AG09319 (cell line): ENCODE results near the gene DCAF7.

Experiments
- DNase-seq: peaks from one replicate; pipeline ENCODE4 v3.0.0-alpha.2; 2010; ENCODE audit warnings: low read depth; ENCODE audit errors: extremely low read depth
- TF ChIP-seq, protein P1 (sequence below): IDR thresholded peaks from 2 replicates; pipeline ENCODE4 v1.5.1; 2011; ENCODE audit warnings: low read depth, mild to moderate bottlenecking, inconsistent platforms, low read length, moderate library complexity

DCAF7 gene

DNA sequence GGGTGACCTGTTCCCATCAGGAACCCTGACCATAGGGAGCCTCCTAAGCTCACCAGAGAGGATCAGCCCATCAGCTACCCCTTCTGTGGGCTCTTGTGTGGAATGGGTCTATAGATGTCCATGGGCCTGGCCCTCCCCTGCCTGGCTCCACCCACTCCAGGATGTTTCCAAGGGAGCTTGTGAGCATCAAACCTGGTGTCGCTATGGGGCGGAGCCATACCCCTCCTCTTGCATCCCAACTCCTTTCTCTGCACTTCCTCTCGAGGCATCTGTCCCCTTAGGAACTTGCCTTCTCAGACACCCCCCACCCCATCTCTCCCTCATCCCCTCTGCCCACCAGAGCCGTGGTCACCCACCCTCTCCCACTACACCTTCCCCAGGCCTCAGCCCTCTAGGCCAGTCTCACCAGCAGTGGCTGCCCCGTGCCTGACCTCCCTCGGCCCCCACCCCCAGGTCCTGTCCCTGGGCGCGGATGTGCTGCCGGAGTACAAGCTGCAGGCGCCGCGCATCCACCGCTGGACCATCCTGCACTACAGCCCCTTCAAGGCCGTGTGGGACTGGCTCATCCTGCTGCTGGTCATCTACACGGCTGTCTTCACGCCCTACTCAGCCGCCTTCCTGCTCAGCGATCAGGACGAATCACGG is 16.7 kb upstream of the DCAF7 start:
- TF ChIP-seq, protein P1, sequence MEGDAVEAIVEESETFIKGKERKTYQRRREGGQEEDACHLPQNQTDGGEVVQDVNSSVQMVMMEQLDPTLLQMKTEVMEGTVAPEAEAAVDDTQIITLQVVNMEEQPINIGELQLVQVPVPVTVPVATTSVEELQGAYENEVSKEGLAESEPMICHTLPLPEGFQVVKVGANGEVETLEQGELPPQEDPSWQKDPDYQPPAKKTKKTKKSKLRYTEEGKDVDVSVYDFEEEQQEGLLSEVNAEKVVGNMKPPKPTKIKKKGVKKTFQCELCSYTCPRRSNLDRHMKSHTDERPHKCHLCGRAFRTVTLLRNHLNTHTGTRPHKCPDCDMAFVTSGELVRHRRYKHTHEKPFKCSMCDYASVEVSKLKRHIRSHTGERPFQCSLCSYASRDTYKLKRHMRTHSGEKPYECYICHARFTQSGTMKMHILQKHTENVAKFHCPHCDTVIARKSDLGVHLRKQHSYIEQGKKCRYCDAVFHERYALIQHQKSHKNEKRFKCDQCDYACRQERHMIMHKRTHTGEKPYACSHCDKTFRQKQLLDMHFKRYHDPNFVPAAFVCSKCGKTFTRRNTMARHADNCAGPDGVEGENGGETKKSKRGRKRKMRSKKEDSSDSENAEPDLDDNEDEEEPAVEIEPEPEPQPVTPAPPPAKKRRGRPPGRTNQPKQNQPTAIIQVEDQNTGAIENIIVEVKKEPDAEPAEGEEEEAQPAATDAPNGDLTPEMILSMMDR: no peak
- DNase-seq: no peak

DNA sequence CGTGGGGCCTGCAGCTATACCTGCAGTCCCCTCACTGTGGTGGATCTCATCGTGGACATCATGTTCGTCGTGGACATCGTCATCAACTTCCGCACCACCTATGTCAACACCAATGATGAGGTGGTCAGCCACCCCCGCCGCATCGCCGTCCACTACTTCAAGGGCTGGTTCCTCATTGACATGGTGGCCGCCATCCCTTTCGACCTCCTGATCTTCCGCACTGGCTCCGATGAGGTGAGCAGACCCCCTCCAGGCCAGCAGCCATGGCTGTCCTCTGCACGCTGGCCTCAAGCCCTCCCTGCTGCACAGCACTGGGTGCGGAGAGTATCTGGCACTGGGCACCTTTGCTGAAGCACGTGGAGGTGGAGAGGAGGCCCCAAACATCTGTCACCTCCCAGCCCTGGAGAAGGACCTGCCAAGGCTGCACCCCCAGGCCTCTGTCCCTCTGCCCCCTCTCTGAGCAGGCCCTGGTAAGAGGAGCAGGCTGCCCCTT is 16.2 kb upstream of the DCAF7 start:
- TF ChIP-seq, protein P1: no peak
- DNase-seq: no peak

DNA sequence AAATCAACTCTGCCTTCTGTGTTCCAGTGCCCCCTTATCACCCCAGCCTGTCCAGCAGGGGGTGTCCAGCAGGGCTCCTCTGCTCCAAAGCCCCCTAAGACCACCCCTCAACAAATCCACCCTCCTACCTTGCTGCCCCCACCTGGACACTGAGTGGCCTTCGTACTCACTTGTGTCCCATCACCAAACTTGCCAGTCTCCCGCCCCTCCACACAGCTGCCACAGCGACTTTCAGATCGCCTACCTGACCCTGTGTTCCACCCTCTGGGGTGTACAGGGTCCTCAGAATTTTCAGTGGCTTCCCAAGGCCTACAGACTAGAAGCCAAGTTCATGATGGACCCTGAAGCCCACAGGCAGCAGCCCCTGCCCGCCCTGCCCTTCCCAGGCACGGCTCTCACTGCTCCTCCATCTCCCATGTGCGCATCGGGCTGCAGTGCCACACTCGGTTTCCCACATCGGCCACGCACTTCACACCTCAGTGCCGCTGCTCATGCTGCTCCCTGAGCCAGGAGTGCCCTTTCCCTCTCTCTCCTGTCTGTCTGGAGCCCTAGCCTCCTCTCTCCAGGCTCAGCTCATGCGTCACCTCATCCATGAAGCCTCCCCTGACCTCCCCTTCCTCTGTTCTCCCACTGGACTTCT is 15.3 kb upstream of the DCAF7 start:
- TF ChIP-seq, protein P1: no peak
- DNase-seq: no peak

DNA sequence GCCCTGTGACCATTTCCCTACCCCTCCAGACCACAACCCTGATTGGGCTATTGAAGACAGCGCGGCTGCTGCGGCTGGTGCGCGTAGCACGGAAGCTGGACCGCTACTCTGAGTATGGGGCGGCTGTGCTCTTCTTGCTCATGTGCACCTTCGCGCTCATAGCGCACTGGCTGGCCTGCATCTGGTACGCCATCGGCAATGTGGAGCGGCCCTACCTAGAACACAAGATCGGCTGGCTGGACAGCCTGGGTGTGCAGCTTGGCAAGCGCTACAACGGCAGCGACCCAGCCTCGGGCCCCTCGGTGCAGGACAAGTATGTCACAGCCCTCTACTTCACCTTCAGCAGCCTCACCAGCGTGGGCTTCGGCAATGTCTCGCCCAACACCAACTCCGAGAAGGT is 14.6 kb upstream of the DCAF7 start:
- no peak for DNase-seq
- TF ChIP-seq, protein P1: no peak

DNA sequence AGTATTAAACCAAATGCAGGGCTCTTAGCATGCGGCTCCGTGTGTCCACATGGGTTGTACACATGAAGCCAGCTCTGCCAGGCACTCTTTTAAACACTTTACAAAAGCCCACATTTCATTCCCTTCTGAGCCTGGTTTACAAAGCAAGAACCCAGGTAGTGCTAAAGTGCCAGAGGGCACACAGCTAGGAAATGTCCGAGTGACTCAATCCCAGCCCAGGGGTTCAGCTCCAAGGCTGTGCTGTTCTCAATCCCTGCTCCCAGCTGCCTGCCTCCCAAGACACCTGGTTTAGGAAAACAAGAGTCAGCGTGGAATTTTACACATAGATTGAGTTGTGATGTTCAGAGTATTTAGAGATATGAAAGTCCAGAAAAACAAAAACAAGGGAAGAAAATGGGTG is 13.3 kb upstream of the DCAF7 start:
- no peak for DNase-seq
- TF ChIP-seq, protein P1: no peak

DNA sequence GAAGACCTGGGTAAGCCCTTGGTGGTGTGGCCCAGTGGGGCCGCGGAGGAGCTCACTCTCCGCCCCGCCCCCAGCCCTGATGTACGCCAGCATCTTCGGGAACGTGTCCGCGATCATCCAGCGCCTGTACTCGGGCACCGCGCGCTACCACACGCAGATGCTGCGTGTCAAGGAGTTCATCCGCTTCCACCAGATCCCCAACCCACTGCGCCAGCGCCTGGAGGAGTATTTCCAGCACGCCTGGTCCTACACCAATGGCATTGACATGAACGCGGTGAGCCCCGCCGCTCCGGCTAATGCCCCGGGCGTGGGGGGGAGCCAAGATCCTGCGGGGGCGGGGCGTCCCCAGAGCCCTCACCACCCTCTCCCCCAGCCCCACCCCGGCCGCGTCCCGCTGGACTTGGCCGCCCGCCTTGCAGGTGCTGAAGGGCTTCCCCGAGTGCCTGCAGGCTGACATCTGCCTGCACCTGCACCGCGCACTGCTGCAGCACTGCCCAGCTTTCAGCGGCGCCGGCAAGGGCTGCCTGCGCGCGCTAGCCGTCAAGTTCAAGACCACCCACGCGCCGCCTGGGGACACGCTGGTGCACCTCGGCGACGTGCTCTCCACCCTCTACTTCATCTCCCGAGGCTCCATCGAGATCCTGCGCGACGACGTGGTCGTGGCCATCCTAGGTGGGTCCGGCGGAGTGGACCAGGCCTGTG is 12.1 kb upstream of the DCAF7 start:
- no peak for DNase-seq
- TF ChIP-seq, protein P1: no peak
